Activated naive CD4-positive, alpha-beta T cell treated with anti-CD3 and anti-CD28 coated beads, Interleukin-2, amount 10 ng/mL, durations not matched to agents 7 days and 5 days (primary cell): ENCODE data around the gene SCGB3A2.
"Not testable (repeated sequence)": the region's sequence is repeated elsewhere in the genome, so short reads cannot be mapped to it uniquely, and the experiment has no call there.

Source experiments
- CTCF ChIA-PET: fragments of 350-600 bp; sonication (Branson Sonifier 250); formaldehyde crosslinking; loops from one replicate; lab custom pipeline; 2021; ENCODE audit warnings: antibody characterized with exemption; lab: Charles Lee
- DNase-seq: peaks from one replicate; pipeline ENCODE4 v3.0.0-alpha.2; 2020
- H3K27ac Mint-ChIP-seq: one replicate; pipeline ENCODE4 v1.8.0; 2021; ENCODE audit warnings: mild to moderate bottlenecking, moderate library complexity, mixed read lengths
- H3K27me3 Mint-ChIP-seq: one replicate; pipeline ENCODE4 v1.8.0; 2021; ENCODE audit warnings: mild to moderate bottlenecking, mixed read lengths
- H3K36me3 Mint-ChIP-seq: one replicate; pipeline ENCODE4 v1.8.0; 2021; ENCODE audit warnings: mixed read lengths
- H3K4me1 Mint-ChIP-seq: one replicate; pipeline ENCODE4 v1.8.0; 2021; ENCODE audit warnings: mixed read lengths
- H3K4me3 Mint-ChIP-seq: one replicate; pipeline ENCODE4 v1.8.0; 2021; ENCODE audit warnings: mild to moderate bottlenecking, moderate library complexity, mixed read lengths
- H3K9me3 Mint-ChIP-seq: one replicate; pipeline ENCODE4 v1.8.0; 2021; ENCODE audit warnings: mixed read lengths

The SCGB3A2 gene

DNA sequence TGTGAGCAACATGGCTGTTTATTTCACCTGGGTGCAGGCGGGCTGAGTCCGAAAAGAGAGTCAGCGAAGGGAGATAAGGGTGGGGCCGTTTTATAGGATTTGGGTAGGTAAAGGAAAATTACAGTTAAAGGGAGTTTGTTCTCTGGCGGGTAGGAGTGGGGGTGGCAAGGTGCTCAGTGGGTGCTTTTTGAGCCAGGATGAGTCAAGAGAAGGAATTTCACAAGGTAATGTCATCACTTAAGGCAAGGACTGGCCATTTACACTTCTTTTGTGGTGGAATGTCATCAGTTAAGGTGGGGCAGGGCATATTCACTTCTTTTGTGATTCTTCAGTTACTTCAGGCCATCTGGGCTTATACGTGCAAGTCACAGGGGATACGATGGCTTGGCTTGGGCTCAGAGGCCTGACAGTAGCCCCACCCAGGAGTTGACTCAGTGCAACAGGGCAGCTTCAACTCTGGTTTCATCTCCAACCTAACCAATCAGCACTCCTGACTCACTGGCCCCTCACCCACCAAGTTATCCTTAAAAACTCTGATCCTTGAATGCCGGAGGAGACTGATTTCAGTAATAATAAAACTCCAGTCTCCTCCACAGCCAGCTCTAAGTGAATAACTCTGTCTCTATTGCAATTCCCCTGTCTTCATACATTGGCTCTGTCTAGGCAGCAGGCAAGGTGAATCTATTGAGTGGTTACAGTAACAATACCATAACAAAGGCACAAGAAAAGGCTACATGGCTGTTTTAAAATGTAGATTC lies 4.2 kb upstream of the SCGB3A2 start:
- H3K27ac Mint-ChIP-seq, H3K9me3 Mint-ChIP-seq, CTCF ChIA-PET: not testable (repeated sequence)

GRCh38 chr5:147874910-147875367 lies 3.6 kb upstream of the SCGB3A2 start:
- peaks cover 4% of the 10 kb centered on the region for H3K27me3 Mint-ChIP-seq
- DNase-seq = no peak
- H3K4me3 Mint-ChIP-seq = no peak overlapping the region
- no peaks in the 10 kb centered on the region for H3K36me3 Mint-ChIP-seq
- CTCF ChIA-PET = no interaction called here
- H3K4me1 Mint-ChIP-seq = no peaks in the 10 kb centered on the region
- H3K9me3 Mint-ChIP-seq = no peaks in the 10 kb centered on the region
- H3K27ac Mint-ChIP-seq = no peak overlapping the region

More for the DNA sequence above, 4.2 kb upstream of the SCGB3A2 start:
- not testable (repeated sequence) for H3K36me3 Mint-ChIP-seq, H3K4me3 Mint-ChIP-seq, H3K4me1 Mint-ChIP-seq, H3K27me3 Mint-ChIP-seq, DNase-seq

- CTCF ChIA-PET = no interaction called here
- H3K4me1 Mint-ChIP-seq = no peaks in the 10 kb centered on the region
- no peaks in the 10 kb centered on the region for H3K9me3 Mint-ChIP-seq
- H3K27me3 Mint-ChIP-seq = peaks cover 4% of the 10 kb centered on the region
- H3K27ac Mint-ChIP-seq = no peak overlapping the region
- H3K4me3 Mint-ChIP-seq = no peak overlapping the region
- DNase-seq = no peak
- H3K36me3 Mint-ChIP-seq = no peaks in the 10 kb centered on the region
Measured at GRCh38 chr5:147876141-147876540, 2.4 kb upstream of the SCGB3A2 start.

DNA sequence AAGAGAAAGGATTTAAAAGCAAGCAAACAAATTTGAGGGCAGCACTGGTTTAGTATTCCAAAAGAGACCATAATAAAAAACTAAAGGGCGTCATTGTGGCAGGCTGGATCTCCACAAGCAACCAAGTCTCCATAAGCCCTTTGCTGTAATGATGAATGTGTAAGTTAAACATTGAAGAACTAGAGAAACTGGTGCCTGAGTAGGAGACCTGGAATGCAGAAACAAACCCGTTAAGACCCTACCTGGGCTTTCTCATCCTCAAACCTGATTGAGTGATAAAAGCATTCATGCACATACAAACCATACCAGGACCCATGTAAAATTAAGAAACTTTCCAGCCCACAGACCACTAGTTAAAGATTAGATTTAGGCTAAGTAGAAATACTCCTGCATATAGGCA lies 1.9 kb upstream of the SCGB3A2 start:
- no peak overlapping the region for H3K4me3 Mint-ChIP-seq
- CTCF ChIA-PET = no interaction called here
- no peak overlapping the region for H3K27ac Mint-ChIP-seq
- no peaks in the 10 kb centered on the region for H3K9me3 Mint-ChIP-seq
- H3K27me3 Mint-ChIP-seq = peaks cover 4% of the 10 kb centered on the region
- DNase-seq = no peak
- H3K4me1 Mint-ChIP-seq = no peaks in the 10 kb centered on the region
- no peaks in the 10 kb centered on the region for H3K36me3 Mint-ChIP-seq

DNA sequence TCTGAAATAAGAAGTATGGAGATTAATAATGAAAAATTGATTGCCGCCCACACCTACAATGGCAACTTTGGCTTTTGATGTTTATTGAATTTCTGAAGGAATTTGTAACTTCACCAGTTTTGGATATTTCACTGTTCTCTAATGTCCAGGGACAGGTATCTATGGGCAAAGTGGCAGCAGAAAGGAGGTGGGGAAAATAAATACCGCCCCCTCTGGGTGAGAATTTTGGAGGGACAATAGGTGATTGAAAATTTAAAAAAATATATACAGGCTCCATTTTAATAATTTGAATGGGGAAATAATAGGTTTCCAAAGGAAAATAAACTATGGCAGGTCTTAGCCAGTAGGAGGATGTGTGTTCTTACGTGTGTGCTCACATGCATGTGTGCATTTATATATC lies 1.3 kb downstream of the SCGB3A2 start:
- CTCF ChIA-PET = no interaction called here
- H3K4me1 Mint-ChIP-seq = no peaks in the 10 kb centered on the region
- no peak overlapping the region for H3K4me3 Mint-ChIP-seq
- H3K9me3 Mint-ChIP-seq = no peaks in the 10 kb centered on the region
- no peak for DNase-seq
- H3K27me3 Mint-ChIP-seq = peaks cover 4% of the 10 kb centered on the region
- H3K36me3 Mint-ChIP-seq = no peaks in the 10 kb centered on the region
- no peak overlapping the region for H3K27ac Mint-ChIP-seq

DNA sequence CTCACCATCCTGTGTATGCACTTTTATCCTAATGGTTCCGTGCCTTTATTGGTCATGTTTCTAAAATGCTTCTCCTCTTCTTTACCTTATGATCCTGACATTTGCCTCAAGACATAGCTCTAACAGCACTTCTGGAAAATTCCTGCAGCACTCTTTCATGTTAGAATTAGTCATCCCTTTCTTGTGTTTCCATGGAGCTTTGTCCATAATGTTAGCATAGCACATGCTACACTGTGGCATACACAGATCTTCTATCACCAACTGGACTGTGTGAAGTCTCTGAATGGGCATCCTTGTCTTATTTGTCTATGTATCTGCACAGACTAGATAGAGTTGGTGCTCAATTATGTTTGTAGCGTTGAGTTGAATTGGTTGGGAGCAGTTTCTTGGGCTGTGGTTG lies 2.0 kb downstream of the SCGB3A2 start:
- CTCF ChIA-PET = no interaction called here
- H3K27ac Mint-ChIP-seq = no peak overlapping the region
- H3K4me3 Mint-ChIP-seq = no peak overlapping the region
- H3K27me3 Mint-ChIP-seq = peaks cover 4% of the 10 kb centered on the region
- no peak for DNase-seq
- H3K9me3 Mint-ChIP-seq = no peaks in the 10 kb centered on the region
- no peaks in the 10 kb centered on the region for H3K4me1 Mint-ChIP-seq
- no peaks in the 10 kb centered on the region for H3K36me3 Mint-ChIP-seq

DNA sequence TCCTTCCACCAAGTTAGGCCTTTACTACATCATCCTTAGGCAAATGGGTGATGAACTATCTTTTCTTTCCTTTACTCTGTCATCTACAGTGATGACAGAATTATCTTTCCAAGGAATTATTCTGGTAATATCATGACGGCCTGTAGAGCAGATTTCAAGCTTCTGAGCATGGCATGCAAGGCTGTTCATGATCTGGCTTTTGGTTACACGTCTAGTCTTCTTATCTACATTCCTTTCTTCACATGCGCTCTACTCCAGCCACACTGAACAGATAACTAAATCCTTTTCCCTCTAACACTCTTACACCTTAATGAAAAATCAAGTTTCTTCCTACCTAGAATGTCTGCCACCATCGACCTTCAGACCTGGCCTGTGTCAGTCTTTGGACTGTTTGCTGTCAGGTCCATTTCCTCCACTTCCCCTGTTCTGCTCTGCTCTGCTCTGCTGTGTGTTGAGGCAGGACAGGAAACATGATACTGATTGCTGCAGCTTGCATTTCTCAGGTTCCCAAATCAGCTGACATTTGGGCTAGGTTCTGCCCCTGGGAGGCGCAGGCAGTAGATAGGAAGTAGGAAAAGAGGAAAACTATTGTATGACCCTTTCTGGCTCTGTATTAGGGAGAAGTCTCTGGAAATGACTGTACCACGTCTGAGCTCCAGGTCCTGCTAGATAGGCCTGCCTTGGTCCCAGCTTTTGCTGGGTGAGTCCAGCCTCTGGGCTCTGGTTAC lies 4.2 kb downstream of the SCGB3A2 start:
- Mint-ChIP-seq H3K4me3 (no peak overlapping the region), H3K9me3 (no peaks in the 10 kb centered on the region)

DNA sequence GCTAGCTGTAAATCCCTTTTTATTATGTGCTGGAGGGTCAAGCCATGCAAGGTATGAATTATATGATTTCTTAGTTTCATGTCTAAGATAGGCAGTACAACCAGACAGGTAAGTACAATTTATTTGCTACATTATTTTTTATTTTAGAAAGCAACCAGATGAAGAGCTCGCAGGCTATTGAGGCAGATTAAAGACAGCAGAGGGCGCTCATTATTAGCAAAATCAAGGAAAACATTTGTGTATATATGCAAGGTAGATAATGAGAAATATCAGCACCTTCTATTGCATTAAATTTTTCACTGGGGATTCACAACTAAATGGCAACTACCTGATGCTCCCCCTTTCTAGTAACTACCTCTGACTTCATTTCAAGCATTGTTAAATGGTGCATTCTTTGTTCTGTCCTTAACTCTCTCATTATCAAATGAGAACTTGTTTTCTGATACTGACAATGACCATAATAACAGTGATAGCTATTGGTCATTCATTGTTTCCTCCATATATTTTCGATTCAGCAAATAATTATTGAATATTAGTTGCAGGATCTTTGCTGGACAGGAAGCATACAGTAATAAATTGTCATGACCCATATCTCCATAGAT lies 8.6 kb downstream of the SCGB3A2 start:
- DNase-seq = no peak
- CTCF ChIA-PET = no interaction called here
- Mint-ChIP-seq H3K4me3 (no peak overlapping the region), H3K4me1 (no peaks in the 10 kb centered on the region), H3K9me3 (no peaks in the 10 kb centered on the region), H3K27ac (no peak overlapping the region), H3K27me3 (no peaks in the 10 kb centered on the region), H3K36me3 (no peaks in the 10 kb centered on the region)

More for the DNA sequence above, 4.2 kb downstream of the SCGB3A2 start:
- H3K27ac Mint-ChIP-seq = no peak overlapping the region
- CTCF ChIA-PET = no interaction called here
- DNase-seq = no peak
- H3K36me3 Mint-ChIP-seq = no peaks in the 10 kb centered on the region
- H3K4me1 Mint-ChIP-seq = no peaks in the 10 kb centered on the region
- no peaks in the 10 kb centered on the region for H3K27me3 Mint-ChIP-seq

- CTCF ChIA-PET = no interaction called here
Measured at GRCh38 chr5:147887930-147888329, 9.4 kb downstream of the SCGB3A2 start.

DNA sequence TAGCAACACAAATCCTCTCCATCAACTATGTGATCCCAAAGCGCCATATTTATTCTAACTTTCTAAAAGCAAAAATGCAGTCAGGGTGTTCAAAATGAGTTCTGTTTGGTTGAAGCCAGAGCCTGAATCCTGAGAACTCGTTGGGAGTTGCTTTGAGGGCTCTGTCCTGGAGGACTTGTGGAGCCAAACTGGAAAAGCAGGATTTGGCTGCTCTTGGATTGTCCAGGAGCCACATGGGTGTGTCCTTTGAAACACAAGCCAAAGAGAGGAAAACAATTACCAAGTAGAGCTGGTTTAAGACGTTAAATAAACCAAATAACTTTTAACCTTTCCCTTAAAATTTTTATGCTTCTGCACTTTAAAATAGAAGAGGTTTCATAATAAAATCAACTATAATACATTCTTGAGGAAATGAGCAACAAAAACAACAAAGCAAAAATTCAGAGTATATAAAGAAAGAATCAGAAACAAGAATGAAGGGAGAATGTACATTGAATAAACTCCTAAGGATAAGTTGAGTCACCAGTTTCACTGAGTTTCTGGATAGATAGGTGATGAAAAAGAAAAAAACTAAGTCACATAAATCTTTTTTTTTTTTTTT lies 14.3 kb downstream of the SCGB3A2 start:
- H3K4me3 Mint-ChIP-seq = no peak overlapping the region
- no peaks in the 10 kb centered on the region for H3K9me3 Mint-ChIP-seq
- H3K27me3 Mint-ChIP-seq = no peaks in the 10 kb centered on the region
- CTCF ChIA-PET = no interaction called here
- no peak for DNase-seq
- no peak overlapping the region for H3K27ac Mint-ChIP-seq
- H3K36me3 Mint-ChIP-seq = no peaks in the 10 kb centered on the region
- H3K4me1 Mint-ChIP-seq = no peaks in the 10 kb centered on the region

More at GRCh38 chr5:147887930-147888329, 9.4 kb downstream of the SCGB3A2 start:
- no peak overlapping the region for H3K27ac Mint-ChIP-seq
- no peaks in the 10 kb centered on the region for H3K9me3 Mint-ChIP-seq
- no peaks in the 10 kb centered on the region for H3K4me1 Mint-ChIP-seq
- no peak for DNase-seq
- H3K4me3 Mint-ChIP-seq = no peak overlapping the region
- H3K27me3 Mint-ChIP-seq = no peaks in the 10 kb centered on the region
- H3K36me3 Mint-ChIP-seq = no peaks in the 10 kb centered on the region

DNA sequence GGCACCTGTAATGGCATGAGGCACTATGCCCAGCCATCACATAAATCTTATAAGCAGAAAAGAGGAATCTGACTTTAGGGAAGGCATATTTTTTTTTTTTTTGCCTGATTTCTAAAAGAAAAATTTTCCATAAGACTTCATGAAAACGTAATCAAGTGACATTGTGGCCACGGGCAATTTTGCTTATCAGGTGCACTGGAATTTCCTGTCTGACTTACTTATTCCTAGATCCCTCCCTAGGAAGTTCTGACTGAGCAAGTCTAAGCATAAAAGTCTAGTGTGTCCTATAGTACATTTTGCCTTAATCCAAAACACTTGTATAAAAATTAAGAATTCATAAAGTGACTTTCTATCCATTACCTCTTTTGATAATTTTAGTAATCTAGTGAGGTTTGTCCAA lies 15.3 kb downstream of the SCGB3A2 start:
- DNase-seq = no peak
- Mint-ChIP-seq H3K4me1 (no peaks in the 10 kb centered on the region), H3K4me3 (no peak overlapping the region), H3K9me3 (no peaks in the 10 kb centered on the region), H3K27ac (no peak overlapping the region), H3K36me3 (no peaks in the 10 kb centered on the region), H3K27me3 (no peaks in the 10 kb centered on the region)
- CTCF ChIA-PET = no interaction called here

GRCh38 chr5:147895864-147896263 lies 17.4 kb downstream of the SCGB3A2 start:
- H3K36me3 Mint-ChIP-seq = no peaks in the 10 kb centered on the region
- CTCF ChIA-PET = no interaction called here
- H3K9me3 Mint-ChIP-seq = no peaks in the 10 kb centered on the region
- H3K4me3 Mint-ChIP-seq = no peak overlapping the region
- no peaks in the 10 kb centered on the region for H3K4me1 Mint-ChIP-seq
- no peak for DNase-seq
- no peaks in the 10 kb centered on the region for H3K27me3 Mint-ChIP-seq
- no peak overlapping the region for H3K27ac Mint-ChIP-seq

DNA sequence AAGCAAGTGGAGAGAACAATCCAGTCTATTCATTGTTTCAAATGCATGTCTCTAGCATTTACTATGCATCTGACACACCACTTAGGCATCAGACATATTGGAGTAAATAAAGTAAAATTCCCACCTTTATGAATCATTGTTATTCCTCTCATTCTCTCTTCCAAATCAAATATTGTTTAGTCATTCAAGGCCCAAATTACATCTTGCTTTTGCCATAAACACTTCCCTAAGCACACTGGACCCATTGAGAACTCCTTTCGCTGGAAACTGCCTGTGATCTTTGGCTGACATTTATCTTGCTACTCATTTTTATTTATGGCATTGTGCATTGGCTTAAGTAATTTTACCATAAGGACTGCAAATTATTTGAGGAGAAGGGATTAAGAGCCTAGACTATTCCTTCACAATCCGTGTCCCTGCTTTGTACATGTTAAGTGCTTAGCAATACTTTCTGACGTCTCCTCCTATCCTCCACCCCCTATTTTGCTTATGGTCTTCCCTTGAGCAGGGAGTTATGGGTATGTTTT lies 20.4 kb downstream of the SCGB3A2 start:
- CTCF ChIA-PET = no interaction called here
- H3K27me3 Mint-ChIP-seq = no peaks in the 10 kb centered on the region
- no peaks in the 10 kb centered on the region for H3K9me3 Mint-ChIP-seq
- no peaks in the 10 kb centered on the region for H3K36me3 Mint-ChIP-seq
- no peaks in the 10 kb centered on the region for H3K4me1 Mint-ChIP-seq
- no peak overlapping the region for H3K27ac Mint-ChIP-seq
- no peak for DNase-seq
- no peak overlapping the region for H3K4me3 Mint-ChIP-seq

GRCh38 chr5:147901599-147902039 lies 23.1 kb downstream of the SCGB3A2 start:
- no peak overlapping the region for H3K4me3 Mint-ChIP-seq
- H3K27ac Mint-ChIP-seq = no peak overlapping the region
- no peaks in the 10 kb centered on the region for H3K4me1 Mint-ChIP-seq
- no peaks in the 10 kb centered on the region for H3K9me3 Mint-ChIP-seq
- no peaks in the 10 kb centered on the region for H3K36me3 Mint-ChIP-seq
- no peaks in the 10 kb centered on the region for H3K27me3 Mint-ChIP-seq
- CTCF ChIA-PET = no interaction called here
- no peak for DNase-seq
